Hematopoietic multipotent progenitor cell treated with erythropoietin and hydrocortisone succinate and interleukin-3 and kit ligand, for 8 days (in vitro differentiated cells): ENCODE measurements around the gene SETSIP.
"Not testable (repeated sequence)": the region's sequence is repeated elsewhere in the genome, so short reads cannot be mapped to it uniquely, and the experiment has no call there.

Experiments used
- DNase-seq: peaks from one replicate; pipeline ENCODE4 v3.0.0-alpha.2; 2015

SETSIP gene

DNA sequence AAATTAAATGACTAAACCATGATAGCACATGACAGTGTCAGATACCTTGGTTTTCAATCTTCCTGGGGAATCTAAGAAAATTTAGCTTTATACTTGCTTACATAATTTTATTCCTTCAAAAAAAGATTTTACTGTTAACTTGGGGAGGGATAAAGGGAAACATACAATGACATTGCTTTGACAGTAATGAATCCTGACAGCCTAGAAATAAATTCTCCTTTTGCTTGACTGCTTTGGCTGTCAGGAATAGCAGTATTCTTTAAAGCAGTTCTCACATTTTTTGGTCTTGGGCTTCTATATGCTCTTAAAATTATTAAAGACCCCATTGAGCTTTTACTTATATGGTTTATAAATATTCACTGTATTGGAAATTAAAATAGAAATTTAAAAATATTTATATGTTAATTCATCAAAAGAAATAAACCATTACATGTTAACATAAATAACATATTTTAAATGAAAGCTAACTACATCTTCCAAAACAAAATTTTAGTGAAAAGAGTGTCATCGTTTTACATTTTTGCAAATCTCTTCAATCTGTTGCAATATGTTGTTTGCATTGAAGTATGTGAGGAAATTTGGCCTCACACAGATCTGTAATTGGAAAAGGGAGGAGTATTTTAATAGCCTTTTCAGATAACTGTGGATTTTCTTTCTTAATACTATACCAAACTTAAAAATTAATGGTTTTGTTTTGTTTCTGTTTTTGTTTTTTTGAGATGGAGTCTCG lies 29.3 kb downstream of the SETSIP start:
- DNase-seq = no peak

DNA sequence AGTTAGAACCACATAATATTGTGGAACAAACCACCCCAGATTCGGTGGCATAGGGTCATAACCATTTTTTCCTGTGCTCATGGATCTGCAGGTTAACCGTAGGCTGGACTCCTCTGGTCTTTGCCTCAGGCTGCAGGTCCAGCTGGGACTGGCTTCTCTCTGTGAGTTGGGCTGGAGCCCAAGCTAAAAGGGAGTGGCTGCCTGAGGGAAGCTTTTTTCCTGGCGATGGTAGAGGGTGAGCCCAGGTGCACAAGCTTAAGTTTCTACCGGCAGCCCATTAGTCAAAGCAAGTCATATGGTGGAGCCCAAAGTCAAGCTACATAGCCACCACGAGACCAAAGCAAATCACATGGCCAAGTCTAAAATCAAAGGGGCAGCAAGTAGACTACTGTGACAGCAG lies 31.6 kb downstream of the SETSIP start:
- DNase-seq = no peak

DNA sequence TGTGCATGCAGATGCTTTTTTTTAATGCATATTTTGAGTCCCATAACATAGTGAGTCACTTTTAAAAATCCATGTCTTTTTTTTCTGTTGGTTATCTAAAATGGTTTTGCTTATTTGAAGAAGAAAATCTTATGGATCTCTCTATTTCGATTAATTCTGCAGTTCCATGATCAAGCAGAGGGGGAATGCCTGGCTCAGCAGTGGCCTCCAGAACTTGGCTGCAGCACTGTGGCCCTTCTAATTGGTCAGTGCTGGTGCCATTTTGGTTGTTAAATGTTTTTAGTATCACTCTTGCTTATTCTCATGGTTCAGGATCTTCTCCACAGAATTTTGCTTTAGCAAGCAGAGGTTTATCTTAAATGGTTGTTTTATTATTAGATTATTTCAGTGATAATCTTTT lies 34.2 kb downstream of the SETSIP start:
- no peak for DNase-seq

DNA sequence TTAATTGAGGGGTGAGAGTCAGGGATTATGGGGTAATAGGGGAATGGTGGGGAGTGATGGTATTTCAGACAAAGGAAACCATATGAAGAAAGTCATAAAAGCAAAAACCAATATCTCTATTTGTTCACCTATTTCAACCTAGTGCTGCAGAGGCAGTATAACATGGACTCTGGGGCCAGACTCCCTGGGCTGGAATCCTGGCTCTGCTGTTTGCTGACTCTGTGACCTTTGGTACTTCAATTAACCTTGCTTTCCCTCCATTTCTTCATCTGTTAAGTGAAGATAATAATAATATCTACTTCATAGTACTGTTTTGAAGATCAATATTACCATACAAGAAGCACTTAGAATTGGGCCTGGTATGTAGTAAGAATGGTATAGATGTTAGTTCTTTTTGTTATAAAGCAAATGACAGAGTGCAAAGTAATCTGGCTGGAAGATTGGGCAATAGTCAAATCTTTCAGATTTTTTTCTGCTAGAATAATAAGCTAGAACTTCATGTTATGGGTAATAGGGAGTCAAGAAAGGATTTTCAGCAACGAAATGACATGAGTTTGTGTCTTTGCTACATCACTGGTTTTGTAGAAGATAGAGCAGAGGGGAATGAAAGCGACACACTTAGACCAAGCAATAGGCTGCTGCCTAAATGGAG lies 36.4 kb downstream of the SETSIP start:
- DNase-seq = no peak

DNA sequence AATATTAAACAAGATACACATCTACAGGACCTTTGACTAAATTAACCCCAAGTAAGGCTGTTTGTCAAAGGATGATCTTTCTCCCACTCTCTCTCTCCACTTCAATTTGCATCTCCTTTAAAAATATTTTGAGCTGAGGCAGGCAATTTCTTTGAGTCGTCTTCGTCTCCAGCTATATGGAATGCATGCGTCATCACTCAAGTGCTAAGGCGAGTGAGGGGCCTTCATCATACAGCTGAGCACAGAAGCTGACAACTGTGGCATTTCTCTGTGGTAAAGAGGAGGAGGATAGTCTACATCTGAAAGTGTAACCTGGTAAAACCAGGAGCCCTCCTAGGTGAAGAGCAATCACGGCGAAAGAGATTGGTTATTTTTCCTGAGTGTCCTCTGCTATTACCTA lies 37.8 kb downstream of the SETSIP start:
- DNase-seq = no peak

DNA sequence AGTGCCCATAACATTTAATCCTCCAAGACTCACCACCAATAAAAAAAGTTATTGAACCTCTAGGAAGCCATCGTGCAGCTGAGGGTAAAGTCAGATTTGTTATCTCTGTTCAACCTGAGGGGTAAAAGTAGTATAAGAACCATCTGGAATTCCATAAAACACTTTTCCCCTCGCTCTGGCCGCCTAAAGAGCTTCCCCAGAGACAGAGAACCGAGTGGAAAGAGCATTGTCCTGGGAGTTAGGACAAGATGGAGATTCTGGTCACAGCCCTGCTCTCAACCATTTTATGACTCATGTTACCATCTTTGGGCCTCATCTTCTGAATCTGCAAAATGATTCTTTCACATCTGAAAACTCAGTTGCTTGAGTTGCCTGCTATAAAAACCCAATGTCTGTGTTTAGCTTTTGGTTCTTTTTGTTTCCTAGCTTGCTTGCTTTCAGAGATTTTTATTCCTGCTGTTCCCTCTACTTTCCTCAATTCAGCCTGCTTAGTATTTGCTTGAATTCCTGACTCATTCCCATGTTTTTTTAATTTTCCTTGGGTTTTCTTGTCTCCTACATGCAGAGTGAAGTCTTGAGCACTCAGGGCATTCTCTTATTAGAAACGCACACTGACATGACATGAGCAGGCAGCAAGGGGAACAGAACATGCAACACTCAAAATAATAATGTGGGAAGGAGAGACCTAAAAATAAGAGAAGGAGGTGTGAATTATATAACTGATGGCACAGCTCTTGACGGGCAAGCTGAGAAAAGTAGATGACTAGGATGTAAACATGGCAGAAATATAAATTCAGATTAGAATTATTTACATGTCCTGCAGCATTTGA lies 43.7 kb downstream of the SETSIP start:
- no peak for DNase-seq

GRCh38 chr1:92030656-92031107 lies 44.5 kb downstream of the SETSIP start:
- no peak for DNase-seq

- no peak for DNase-seq
These were observed 45.8 kb downstream of the SETSIP start for GRCh38 chr1:92029241-92029922.

DNA sequence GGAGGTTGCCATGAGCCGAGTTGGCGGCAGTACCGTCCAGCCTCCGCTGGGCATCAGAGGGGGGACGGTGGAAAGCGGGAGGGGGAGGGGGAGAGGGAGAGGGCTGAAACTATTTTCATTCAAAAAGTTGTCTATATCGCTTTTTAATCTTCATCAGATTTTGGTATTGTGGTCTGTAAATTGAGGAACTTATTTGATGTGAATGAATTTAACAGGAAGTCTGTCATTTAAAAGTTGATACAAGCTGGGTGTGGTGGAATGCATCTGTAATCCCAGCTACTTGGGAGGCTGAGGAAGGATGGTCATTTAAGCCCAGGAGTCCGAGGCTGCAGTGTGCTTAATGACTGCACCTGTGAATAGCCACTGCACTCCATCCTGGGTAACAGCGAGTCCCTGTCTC lies 48.4 kb downstream of the SETSIP start:
- no peak for DNase-seq

GRCh38 chr1:92026042-92026441 lies 49.2 kb downstream of the SETSIP start:
- DNase-seq = not testable (repeated sequence)
